ENCODE measurements around the gene KANK4.

GRCh38 chr1:62269851-62270495 lies 49.3 kb downstream of the KANK4 start:
- no peak for TF ChIP-seq CTCF (IDR thresholded peaks at IDR 0.05 in 4 of 5, conservative IDR thresholded peaks at IDR 0.05 in 1 of 5)
- TF ChIP-seq POLR2A (IDR thresholded peaks at IDR 0.05), result no peak

Measured in gastrocnemius medialis (tissue), 4 donors.